Hepatocyte (in vitro differentiated cells): ENCODE data around the gene ICAM1. TPM values are rescaled to one million over a fixed set of nuclear protein-coding genes. Genes with fewer than 3 reads are reported as not detected.

ENCODE experiments used
- DNase-seq: peaks from one replicate; pipeline ENCODE4 v3.0.0-alpha.2; 2016; ENCODE audit warnings: low spot score
- H2AFZ ChIP-seq: fragments of 200-600 bp; sonication (generic); 2 replicates; pipeline ENCODE4 v1.6.0; 2016; ENCODE audit warnings: antibody characterized with exemption, mild to moderate bottlenecking
- H3K27ac ChIP-seq: fragments of 200-600 bp; sonication (generic); 2 replicates; pipeline ENCODE4 v1.5.1; 2016; ENCODE audit warnings: mild to moderate bottlenecking
- H3K27me3 ChIP-seq: fragments of 200-600 bp; sonication (generic); 2 replicates; pipeline ENCODE4 v1.6.1; 2016
- H3K36me3 ChIP-seq: fragments of 200-600 bp; sonication (generic); replicated peaks from 2 replicates; pipeline ENCODE4 v1.5.1; 2016; ENCODE audit warnings: low read depth; ENCODE audit not compliant: insufficient read depth
- H3K4me1 ChIP-seq: fragments of 200-600 bp; sonication (generic); 2 replicates; pipeline ENCODE4 v1.5.1; 2016; ENCODE audit warnings: mild to moderate bottlenecking, moderate library complexity; ENCODE audit not compliant: insufficient read depth
- H3K4me2 ChIP-seq: fragments of 200-600 bp; sonication (generic); 2 replicates; pipeline ENCODE4 v1.6.0; 2016
- H3K4me3 ChIP-seq: fragments of 200-600 bp; sonication (generic); 2 replicates; pipeline ENCODE4 v1.5.1; 2016; ENCODE audit warnings: mild to moderate bottlenecking
- H3K79me2 ChIP-seq: fragments of 200-600 bp; sonication (generic); 2 replicates; pipeline ENCODE4 v1.6.0; 2017; ENCODE audit warnings: mild to moderate bottlenecking
- H3K9me2 ChIP-seq: fragments of 200-600 bp; sonication (generic); replicated peaks from 2 replicates; pipeline ENCODE4 v1.6.0; 2017; ENCODE audit warnings: mild to moderate bottlenecking; ENCODE audit not compliant: insufficient read depth
- H3K9me3 ChIP-seq: fragments of 200-600 bp; sonication (generic); 2 replicates; pipeline ENCODE4 v1.5.1; 2016; ENCODE audit warnings: low read depth, mild to moderate bottlenecking
- H4K20me1 ChIP-seq: fragments of 200-600 bp; sonication (generic); 2 replicates; pipeline ENCODE4 v1.6.0; 2016; ENCODE audit warnings: mild to moderate bottlenecking; ENCODE audit not compliant: insufficient read depth, poor library complexity, severe bottlenecking
- EZH2 ChIP-seq: fragments of 200-600 bp; sonication (generic); IDR thresholded peaks from 2 replicates; pipeline ENCODE4 v1.6.1; 2016; ENCODE audit warnings: antibody characterized with exemption, mild to moderate bottlenecking, borderline replicate concordance
- EZH2phosphoT487 ChIP-seq: fragments of 200-600 bp; sonication (generic); IDR thresholded peaks from one replicate; pipeline ENCODE4 v1.6.1; 2018; ENCODE audit warnings: antibody characterized with exemption, mild to moderate bottlenecking, low read depth, moderate library complexity; ENCODE audit not compliant: unreplicated experiment, severe bottlenecking
- WGBS: methylation state at CpG from one replicate; pipeline ENCODE4 v1.1.6; 2016; ENCODE audit warnings: low lambda C conversion rate; ENCODE audit errors: missing lambda C conversion rate; 5-methylcytosine and 5-hydroxymethylcytosine counted together
- polyA plus RNA-seq: library from polyadenylated mRNA; unstranded; fragments of >200 nt; fragmentation: Nextera tagmentation; extraction: Ambion mirVana; gene quantifications from 2 replicates; pipeline ENCODE4 v1.2.1, GENCODE V29; 2016
- total RNA-seq: library from RNA; depleted of rRNA; stranded (reverse); fragments of >200 nt; gene quantifications from 2 replicates; pipeline ENCODE4 v1.2.3, GENCODE V29; 2014
- TF ChIP-seq, protein P1 (sequence below): fragments of 200-600 bp; sonication (generic); IDR thresholded peaks from 2 replicates; pipeline ENCODE4 v1.5.1; 2016; ENCODE audit warnings: antibody characterized with exemption, mild to moderate bottlenecking; ENCODE audit not compliant: poor library complexity

The ICAM1 gene
- total and polyA plus RNA-seq, 2 experiments from 2014 or later: 19.6 to 19.9 TPM

DNA sequence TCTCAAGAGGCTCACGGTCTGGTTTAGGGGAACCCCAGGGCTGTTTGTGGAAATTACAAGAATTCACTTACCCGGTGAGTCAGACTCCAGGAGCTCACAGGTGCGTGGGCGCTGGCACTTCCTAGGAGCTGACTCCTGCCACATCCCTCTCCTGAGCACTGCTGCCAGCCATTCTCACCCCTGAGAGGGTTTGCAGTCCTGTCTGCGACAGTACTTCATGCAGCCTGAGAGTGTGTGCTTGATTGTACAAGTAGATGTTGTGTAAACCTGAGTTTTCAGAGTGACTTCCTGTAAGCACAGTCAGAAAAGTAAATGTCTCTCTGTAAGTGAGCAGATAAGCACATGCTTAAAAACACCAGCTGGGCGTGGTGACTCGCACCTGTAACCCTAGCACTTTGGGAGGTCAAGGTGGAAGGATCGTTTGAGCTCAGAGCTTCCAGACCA, 10.8 kb upstream of the ICAM1 start:
- Histone ChIP-seq H3K4me3 (no peak overlapping the region), H3K36me3 (no peaks in the 10 kb centered on the region), H3K9me3 (no peaks in the 10 kb centered on the region), H3K4me1 (no peaks in the 10 kb centered on the region), H3K79me2 (no peaks in the 10 kb centered on the region), H4K20me1 (no peaks in the 10 kb centered on the region), H3K4me2 (no peak overlapping the region), H3K9me2 (no peaks in the 10 kb centered on the region), H3K27ac (peak overlapping the region; percentile 83), H3K27me3 (no peaks in the 10 kb centered on the region), H2AFZ (no peak overlapping the region)
- TF ChIP-seq, protein P1, sequence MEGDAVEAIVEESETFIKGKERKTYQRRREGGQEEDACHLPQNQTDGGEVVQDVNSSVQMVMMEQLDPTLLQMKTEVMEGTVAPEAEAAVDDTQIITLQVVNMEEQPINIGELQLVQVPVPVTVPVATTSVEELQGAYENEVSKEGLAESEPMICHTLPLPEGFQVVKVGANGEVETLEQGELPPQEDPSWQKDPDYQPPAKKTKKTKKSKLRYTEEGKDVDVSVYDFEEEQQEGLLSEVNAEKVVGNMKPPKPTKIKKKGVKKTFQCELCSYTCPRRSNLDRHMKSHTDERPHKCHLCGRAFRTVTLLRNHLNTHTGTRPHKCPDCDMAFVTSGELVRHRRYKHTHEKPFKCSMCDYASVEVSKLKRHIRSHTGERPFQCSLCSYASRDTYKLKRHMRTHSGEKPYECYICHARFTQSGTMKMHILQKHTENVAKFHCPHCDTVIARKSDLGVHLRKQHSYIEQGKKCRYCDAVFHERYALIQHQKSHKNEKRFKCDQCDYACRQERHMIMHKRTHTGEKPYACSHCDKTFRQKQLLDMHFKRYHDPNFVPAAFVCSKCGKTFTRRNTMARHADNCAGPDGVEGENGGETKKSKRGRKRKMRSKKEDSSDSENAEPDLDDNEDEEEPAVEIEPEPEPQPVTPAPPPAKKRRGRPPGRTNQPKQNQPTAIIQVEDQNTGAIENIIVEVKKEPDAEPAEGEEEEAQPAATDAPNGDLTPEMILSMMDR: no peak
- no peak for TF ChIP-seq EZH2phosphoT487
- no peak for TF ChIP-seq EZH2
- DNase-seq: peak; percentile 56
- WGBS: 83% methylated on average over 8 of the region's 8 CpGs

DNA sequence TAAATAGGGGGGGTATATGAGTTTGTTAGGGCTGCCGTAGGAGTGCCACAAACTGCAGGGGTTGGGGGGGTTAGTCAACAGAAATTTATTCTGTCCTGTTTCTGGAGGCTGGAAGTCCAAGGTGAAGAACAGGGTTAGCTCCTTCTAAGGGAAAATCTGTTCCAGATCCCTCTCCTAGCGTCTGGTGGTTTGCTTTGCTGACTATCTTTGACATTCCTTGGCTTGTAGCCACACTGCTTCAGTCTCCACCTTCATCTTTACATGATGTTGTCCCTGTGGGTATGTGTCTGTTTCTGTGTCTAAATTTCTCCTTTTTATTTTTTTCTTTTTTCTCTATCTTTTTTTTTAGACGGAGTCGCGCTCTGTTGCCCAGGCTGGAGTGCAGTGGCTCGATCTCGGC, 8.1 kb upstream of the ICAM1 start:
- 84% methylated on average over 7 of the region's 7 CpGs for WGBS
- no peaks in the 10 kb centered on the region for H3K4me1 ChIP-seq
- H3K9me3 ChIP-seq: no peaks in the 10 kb centered on the region
- TF ChIP-seq, protein P1: no peak
- no peak for TF ChIP-seq EZH2phosphoT487
- TF ChIP-seq EZH2: no peak
- no peaks in the 10 kb centered on the region for H3K79me2 ChIP-seq
- DNase-seq: no peak
- no peak overlapping the region for H2AFZ ChIP-seq
- no peak overlapping the region for H3K4me3 ChIP-seq
- H3K27me3 ChIP-seq: no peaks in the 10 kb centered on the region
- no peaks in the 10 kb centered on the region for H3K36me3 ChIP-seq
- H3K27ac ChIP-seq: no peak overlapping the region
- H3K9me2 ChIP-seq: no peaks in the 10 kb centered on the region
- H4K20me1 ChIP-seq: no peaks in the 10 kb centered on the region
- H3K4me2 ChIP-seq: no peak overlapping the region

DNA sequence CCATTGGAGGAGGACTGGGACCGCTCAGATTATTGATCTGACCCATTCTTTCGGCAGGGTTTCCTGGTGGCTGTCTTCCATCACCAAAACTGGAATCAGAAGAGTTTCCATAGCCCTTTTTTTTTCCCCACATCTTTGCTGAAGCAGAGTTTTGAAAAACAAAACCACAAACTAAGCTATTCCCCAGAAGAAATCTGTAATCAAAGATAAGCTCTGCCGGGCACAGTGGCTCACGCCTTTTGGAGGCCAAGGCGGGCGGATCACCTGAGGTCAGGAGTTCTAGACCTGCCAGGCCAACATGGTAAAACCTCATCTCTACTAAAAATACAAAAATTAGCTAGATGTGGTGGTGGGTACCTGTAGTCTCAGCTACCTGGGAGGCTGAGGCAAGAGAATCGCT, 4.2 kb upstream of the ICAM1 start:
- no peak overlapping the region for H3K27ac ChIP-seq
- H4K20me1 ChIP-seq: no peaks in the 10 kb centered on the region
- no peaks in the 10 kb centered on the region for H3K79me2 ChIP-seq
- peaks cover 11% of the 10 kb centered on the region for H3K4me1 ChIP-seq
- no peak overlapping the region for H3K4me3 ChIP-seq
- no peaks in the 10 kb centered on the region for H3K9me3 ChIP-seq
- TF ChIP-seq, protein P1: no peak
- TF ChIP-seq EZH2: no peak
- TF ChIP-seq EZH2phosphoT487: no peak
- H3K9me2 ChIP-seq: no peaks in the 10 kb centered on the region
- H3K36me3 ChIP-seq: no peaks in the 10 kb centered on the region
- H2AFZ ChIP-seq: no peak overlapping the region
- DNase-seq: no peak
- no peak overlapping the region for H3K4me2 ChIP-seq
- peaks cover 16% of the 10 kb centered on the region for H3K27me3 ChIP-seq
- 87% methylated on average over 7 of the region's 7 CpGs for WGBS

DNA sequence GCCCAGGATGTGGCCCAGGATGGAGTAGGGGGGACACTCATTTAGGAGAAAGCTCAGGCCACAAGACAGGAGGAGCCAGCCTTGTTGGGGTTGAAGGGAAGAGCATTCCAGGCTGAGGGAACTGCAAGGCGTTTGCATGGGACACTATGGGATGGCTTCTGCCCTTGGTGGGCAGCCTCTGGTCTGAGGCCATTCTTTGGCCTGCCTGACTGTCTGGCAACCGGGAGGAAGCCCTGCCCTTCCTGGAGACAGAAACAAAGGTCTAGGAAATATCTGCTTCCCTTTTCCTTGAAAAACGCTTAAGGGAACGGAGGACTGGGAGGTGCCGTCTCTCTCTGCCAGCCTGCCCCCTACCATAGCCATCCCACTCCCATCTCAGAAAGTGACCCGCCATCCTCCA, 2.8 kb upstream of the ICAM1 start:
- WGBS: 82% methylated on average over 6 of the region's 6 CpGs
- Histone ChIP-seq H4K20me1 (no peaks in the 10 kb centered on the region), H3K36me3 (no peaks in the 10 kb centered on the region), H3K27ac (no peak overlapping the region), H3K79me2 (no peaks in the 10 kb centered on the region), H3K27me3 (peaks cover 22% of the 10 kb centered on the region), H3K4me3 (no peak overlapping the region), H3K4me2 (no peak overlapping the region), H2AFZ (no peak overlapping the region), H3K4me1 (peaks cover 11% of the 10 kb centered on the region), H3K9me3 (no peaks in the 10 kb centered on the region), H3K9me2 (no peaks in the 10 kb centered on the region)
- DNase-seq: no peak
- TF ChIP-seq EZH2 (no peak), EZH2phosphoT487 (no peak)
- TF ChIP-seq, protein P1: no peak
